ENCODE data around the gene PGP. TPM values are rescaled to one million over a fixed set of nuclear protein-coding genes. Genes with fewer than 3 reads are reported as not detected.
A peak's percentile ranks its signal among the peaks of the same experiment; 100 is the strongest.

Gene PGP
- total RNA-seq, 4 donors from 2014 or later: 21.7 to 25.6 (median 23.1) TPM

DNA sequence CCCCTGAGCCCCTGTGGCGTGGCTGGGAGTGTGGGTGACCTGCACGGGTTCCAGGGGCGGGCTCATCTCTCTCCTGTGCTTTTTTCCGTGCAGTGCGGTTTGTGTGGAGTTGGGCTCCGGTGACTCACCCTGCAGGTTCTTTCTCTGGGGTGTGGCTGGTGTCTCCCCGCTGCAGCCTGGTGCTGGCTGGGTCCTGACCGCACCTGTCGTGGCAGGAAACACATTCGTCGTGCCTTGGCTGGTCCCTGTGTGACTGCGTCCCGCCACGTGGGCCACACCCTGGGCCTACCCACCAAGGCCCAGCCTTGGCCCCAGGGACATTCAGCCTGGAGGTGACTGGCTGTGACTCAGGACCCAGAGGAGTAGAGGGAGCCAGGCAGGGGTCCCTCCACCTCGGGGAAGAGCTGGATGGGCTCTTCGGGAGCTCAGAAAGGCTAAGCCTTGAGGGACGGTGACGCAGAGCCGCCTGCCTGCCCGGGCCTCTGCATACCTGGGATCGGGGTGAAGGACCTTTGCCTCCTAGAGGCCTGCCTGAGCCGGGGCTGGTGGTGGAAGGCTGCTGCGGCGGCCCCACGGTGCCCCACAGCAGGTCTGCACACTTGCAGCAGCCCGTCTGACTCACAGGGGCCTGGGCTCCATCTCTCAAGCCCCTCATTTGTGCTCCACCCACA is 51.3 kb downstream of the PGP start:
- no peak overlapping the region for H3K4me3 ChIP-seq
- H3K36me3 ChIP-seq: peaks cover 0 to 16% (median 0%) of the 10 kb centered on the region in 3 donors
- H3K27ac ChIP-seq: peak overlapping the region in 3 of 4 donors; percentile 75 to 94 (median 90)
- no peak for TF ChIP-seq POLR2A (IDR thresholded peaks at IDR 0.05)
- TF ChIP-seq, protein P1, sequence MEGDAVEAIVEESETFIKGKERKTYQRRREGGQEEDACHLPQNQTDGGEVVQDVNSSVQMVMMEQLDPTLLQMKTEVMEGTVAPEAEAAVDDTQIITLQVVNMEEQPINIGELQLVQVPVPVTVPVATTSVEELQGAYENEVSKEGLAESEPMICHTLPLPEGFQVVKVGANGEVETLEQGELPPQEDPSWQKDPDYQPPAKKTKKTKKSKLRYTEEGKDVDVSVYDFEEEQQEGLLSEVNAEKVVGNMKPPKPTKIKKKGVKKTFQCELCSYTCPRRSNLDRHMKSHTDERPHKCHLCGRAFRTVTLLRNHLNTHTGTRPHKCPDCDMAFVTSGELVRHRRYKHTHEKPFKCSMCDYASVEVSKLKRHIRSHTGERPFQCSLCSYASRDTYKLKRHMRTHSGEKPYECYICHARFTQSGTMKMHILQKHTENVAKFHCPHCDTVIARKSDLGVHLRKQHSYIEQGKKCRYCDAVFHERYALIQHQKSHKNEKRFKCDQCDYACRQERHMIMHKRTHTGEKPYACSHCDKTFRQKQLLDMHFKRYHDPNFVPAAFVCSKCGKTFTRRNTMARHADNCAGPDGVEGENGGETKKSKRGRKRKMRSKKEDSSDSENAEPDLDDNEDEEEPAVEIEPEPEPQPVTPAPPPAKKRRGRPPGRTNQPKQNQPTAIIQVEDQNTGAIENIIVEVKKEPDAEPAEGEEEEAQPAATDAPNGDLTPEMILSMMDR (IDR thresholded peaks at IDR 0.05): peak in 1 of 6 experiments; percentile 14
- peak in 2 of 3 donors; percentile 89 for DNase-seq
- no peaks in the 10 kb centered on the region for H3K9me3 ChIP-seq
- H3K4me1 ChIP-seq: peaks cover 0 to 79% (median 14%) of the 10 kb centered on the region in 4 donors
- no peaks in the 10 kb centered on the region for H3K27me3 ChIP-seq

DNA sequence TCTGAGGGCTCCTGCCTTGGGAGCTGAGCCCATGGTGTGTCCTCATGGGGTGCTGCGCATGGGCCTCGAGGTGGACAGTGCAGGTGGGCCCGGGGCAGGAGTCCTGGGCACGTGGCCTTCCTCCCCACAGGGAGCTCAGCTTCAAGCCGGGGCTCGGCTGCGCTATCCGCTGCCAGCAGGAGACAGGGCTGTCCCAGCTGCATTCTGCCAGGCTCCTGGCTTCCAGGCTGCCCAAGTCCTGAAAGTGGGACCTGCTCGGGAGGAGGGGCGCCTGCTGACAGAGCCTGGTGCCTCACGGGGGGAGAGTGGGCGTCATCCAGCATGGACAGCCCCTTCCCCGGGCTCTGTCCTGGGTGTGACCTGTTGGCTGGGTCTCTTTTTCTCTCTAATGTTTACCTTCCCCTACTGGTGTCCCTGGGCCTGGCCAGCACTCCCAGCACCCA is 51.9 kb downstream of the PGP start:
- peaks cover 0 to 10% (median 0%) of the 10 kb centered on the region in 3 donors for H3K36me3 ChIP-seq
- no peak for DNase-seq
- peak overlapping the region; percentile 64 to 94 (median 82) for H3K27ac ChIP-seq
- H3K9me3 ChIP-seq: no peaks in the 10 kb centered on the region
- no peaks in the 10 kb centered on the region for H3K27me3 ChIP-seq
- H3K4me1 ChIP-seq: peaks cover 0 to 85% (median 16%) of the 10 kb centered on the region in 4 donors
- TF ChIP-seq, protein P1 (IDR thresholded peaks at IDR 0.05): no peak
- no peak for TF ChIP-seq POLR2A (IDR thresholded peaks at IDR 0.05)
- H3K4me3 ChIP-seq: no peak overlapping the region

DNA sequence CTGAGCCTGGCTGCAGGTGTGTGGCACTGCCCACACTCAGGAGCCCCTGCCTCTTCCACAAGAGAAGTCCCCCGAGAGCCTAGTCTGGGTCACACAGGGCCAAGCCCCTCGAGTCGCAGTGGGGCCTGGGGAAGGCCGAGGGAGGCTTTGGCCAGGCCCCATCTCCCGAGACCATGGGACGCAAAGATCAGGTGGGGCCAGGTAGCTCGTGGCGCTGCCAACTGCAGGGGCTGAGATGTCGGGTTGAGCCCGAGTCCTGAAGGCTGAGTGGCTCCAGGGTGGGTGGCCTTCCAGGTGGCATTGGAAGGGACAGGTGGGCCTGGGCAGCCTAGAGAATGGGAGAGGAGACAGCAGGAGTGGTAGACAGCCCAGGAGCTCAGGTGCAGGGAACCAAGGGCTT is 52.7 kb downstream of the PGP start:
- Histone ChIP-seq H3K27ac (peak overlapping the region; percentile 53 to 94 (median 77)), H3K9me3 (no peaks in the 10 kb centered on the region), H3K4me3 (no peak overlapping the region), H3K4me1 (peaks cover 2 to 87% (median 21%) of the 10 kb centered on the region in 4 donors), H3K27me3 (no peaks in the 10 kb centered on the region), H3K36me3 (peaks cover 0 to 7% (median 0%) of the 10 kb centered on the region in 3 donors)
- TF ChIP-seq, protein P1 (IDR thresholded peaks at IDR 0.05): no peak
- no peak for TF ChIP-seq POLR2A (IDR thresholded peaks at IDR 0.05)
- no peak for DNase-seq

Other genes with a start within 250 kb of the PGP start
- not detected for gene RNF151, start 248.0 kb downstream of the PGP start, total RNA-seq
- 10 to 100 TPM; 19.8 to 50.8 (median 39.1) TPM for gene TBL3, start 242.8 kb downstream of the PGP start, total RNA-seq
- gene NOXO1, start 233.4 kb downstream of the PGP start, total RNA-seq: 10 to 100 TPM in 3 of 4 donors, 1 to 10 TPM in 1; 8.6 to 23.1 (median 11.3) TPM
- 100 to 1,000 TPM in 1 of 4 donors, 10 to 100 TPM in 3; 31.4 to 102 (median 83.1) TPM for gene GFER, start 230.6 kb downstream of the PGP start, total RNA-seq
- 1 to 10 TPM in 3 of 4 donors, not detected in 1; 1.3 to 3.9 (median 3.3) TPM for gene SYNGR3, start 224.9 kb downstream of the PGP start, total RNA-seq
- 10 to 100 TPM; 48.5 to 84.0 (median 51.4) TPM for gene ZNF598, start 205.0 kb downstream of the PGP start, total RNA-seq
- 1 to 10 TPM in 2 of 4 donors, not detected in 2; 2.8 to 9.1 TPM for gene NPW, start 195.1 kb downstream of the PGP start, total RNA-seq
- gene NHERF2, start 187.9 kb downstream of the PGP start, total RNA-seq: 100 to 1,000 TPM in 1 of 4 donors, 10 to 100 TPM in 3; 21.5 to 104 (median 30.2) TPM
- gene NTHL1, start 167.0 kb downstream of the PGP start, total RNA-seq: 10 to 100 TPM; 14.9 to 28.8 (median 19.9) TPM
- 100 to 1,000 TPM in 3 of 4 donors, 10 to 100 TPM in 1; 98.4 to 220 (median 141) TPM for gene TSC2, start 166.9 kb downstream of the PGP start, total RNA-seq
- 100 to 1,000 TPM in 3 of 4 donors, 10 to 100 TPM in 1; 64.6 to 305 (median 188) TPM for gene PKD1, start 78.9 kb downstream of the PGP start, total RNA-seq
- 10 to 100 TPM; 17.9 to 33.8 (median 24.3) TPM for gene RAB26, start 66.2 kb downstream of the PGP start, total RNA-seq
- 100 to 1,000 TPM in 1 of 4 donors, 10 to 100 TPM in 3; 51.2 to 120 (median 79.3) TPM for gene TRAF7, start 59.1 kb downstream of the PGP start, total RNA-seq
- gene CASKIN1, start 18.2 kb downstream of the PGP start, total RNA-seq: not detected
- 10 to 100 TPM; 45.7 to 95.7 (median 69.4) TPM for gene MLST8, start 9.4 kb downstream of the PGP start, total RNA-seq
- gene BRICD5, start 4.0 kb downstream of the PGP start, total RNA-seq: 10 to 100 TPM; 13.3 to 44.6 (median 19.8) TPM
- gene E4F1, start 8.8 kb upstream of the PGP start, total RNA-seq: 100 to 1,000 TPM in 1 of 4 donors, 10 to 100 TPM in 3; 35.6 to 124 (median 76.2) TPM
- gene DNASE1L2, start 21.6 kb upstream of the PGP start, total RNA-seq: 1 to 10 TPM in 3 of 4 donors, not detected in 1; 2.0 to 2.8 (median 2.5) TPM
- gene ECI1, start 36.7 kb upstream of the PGP start, total RNA-seq: 100 to 1,000 TPM in 2 of 4 donors, 10 to 100 TPM in 2; 60.2 to 114 (median 95.6) TPM
- 100 to 1,000 TPM in 3 of 4 donors, 10 to 100 TPM in 1; 71.5 to 155 (median 122) TPM for gene RNPS1, start 53.3 kb upstream of the PGP start, total RNA-seq
- gene ABCA3, start 125.9 kb upstream of the PGP start, total RNA-seq: 1 to 10 TPM; 3.2 to 6.6 (median 4.6) TPM
- 10 to 100 TPM in 1 of 4 donors, 1 to 10 TPM in 3; 4.7 to 19.8 (median 6.9) TPM for gene CCNF, start 214.6 kb upstream of the PGP start, total RNA-seq
- 10 to 100 TPM in 1 of 4 donors, 1 to 10 TPM in 3; 1.4 to 13.2 (median 3.7) TPM for gene TEDC2, start 245.3 kb upstream of the PGP start, total RNA-seq

All from Peyer's patch (tissue), 4 donors.